ENCODE measurements around the gene TESK1.

DNA sequence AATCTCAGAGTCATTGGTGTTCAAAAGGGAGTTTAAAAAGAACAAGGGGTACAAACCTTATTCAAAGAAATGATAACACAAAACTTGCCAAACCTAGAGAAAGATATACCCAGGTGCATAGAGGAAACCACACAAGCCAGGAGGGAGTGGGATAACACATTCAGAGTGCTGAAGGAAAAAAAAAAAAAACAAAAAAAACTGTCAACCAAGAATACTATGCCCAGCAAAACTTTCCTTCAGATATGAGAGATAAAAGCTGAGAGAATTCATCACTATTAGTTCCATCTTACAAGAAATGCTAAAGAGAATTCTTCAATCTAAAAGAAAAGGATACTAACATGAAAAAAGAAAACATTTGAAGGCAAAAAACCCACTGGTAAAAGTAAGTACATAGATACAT, 11.5 kb upstream of the TESK1 start:
- TF ChIP-seq, protein P1, sequence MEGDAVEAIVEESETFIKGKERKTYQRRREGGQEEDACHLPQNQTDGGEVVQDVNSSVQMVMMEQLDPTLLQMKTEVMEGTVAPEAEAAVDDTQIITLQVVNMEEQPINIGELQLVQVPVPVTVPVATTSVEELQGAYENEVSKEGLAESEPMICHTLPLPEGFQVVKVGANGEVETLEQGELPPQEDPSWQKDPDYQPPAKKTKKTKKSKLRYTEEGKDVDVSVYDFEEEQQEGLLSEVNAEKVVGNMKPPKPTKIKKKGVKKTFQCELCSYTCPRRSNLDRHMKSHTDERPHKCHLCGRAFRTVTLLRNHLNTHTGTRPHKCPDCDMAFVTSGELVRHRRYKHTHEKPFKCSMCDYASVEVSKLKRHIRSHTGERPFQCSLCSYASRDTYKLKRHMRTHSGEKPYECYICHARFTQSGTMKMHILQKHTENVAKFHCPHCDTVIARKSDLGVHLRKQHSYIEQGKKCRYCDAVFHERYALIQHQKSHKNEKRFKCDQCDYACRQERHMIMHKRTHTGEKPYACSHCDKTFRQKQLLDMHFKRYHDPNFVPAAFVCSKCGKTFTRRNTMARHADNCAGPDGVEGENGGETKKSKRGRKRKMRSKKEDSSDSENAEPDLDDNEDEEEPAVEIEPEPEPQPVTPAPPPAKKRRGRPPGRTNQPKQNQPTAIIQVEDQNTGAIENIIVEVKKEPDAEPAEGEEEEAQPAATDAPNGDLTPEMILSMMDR (IDR thresholded peaks at IDR 0.05; ENCODE audit: low read length) = no peak
- no peak for TF ChIP-seq EZH2 (optimal IDR thresholded peaks at IDR 0.05; ENCODE audit: low read depth, low read length)
- no peak for TF ChIP-seq EZH2phosphoT487 (IDR thresholded peaks at IDR 0.05; ENCODE audit: low read length)

Data from MM.1S (cell line).